ENCODE data around the gene DAO.
"Not testable (repeated sequence)": the region's sequence is repeated elsewhere in the genome, so short reads cannot be mapped to it uniquely, and the experiment has no call there.

DAO gene

GRCh38 chr12:108859923-108860291 is 20.0 kb upstream of the DAO start:
- CTCF ChIA-PET: interaction anchor here (0.6 to 2.0 kb wide), 3 partner anchors 10 to 56 kb away, joined by 3 to 5 read pairs (median 3); no protein-coding TSS in a partner anchor
- peaks cover 13 to 61% (median 42%) of the 10 kb centered on the region in 4 experiments for H3K4me1 ChIP-seq (ENCODE audit: control extremely low read depth in 1 of 4, control insufficient read depth in 4 of 4, insufficient read depth in 4 of 4, low read length in 3 of 4)
- POLR2A ChIA-PET: no interaction called here
- WGBS (ENCODE audit: insufficient coverage): 100% methylated on average over 1 of the region's 1 CpG
- no peak overlapping the region for H3K4me3 ChIP-seq (ENCODE audit: control insufficient read depth in 1 of 7, extremely low read depth in 1 of 7, insufficient read depth in 4 of 7, low read depth in 2 of 7, low read length in 6 of 7)
- no peaks in the 10 kb centered on the region for H3K9me3 ChIP-seq (ENCODE audit: control extremely low read depth in 1 of 5, control insufficient read depth in 4 of 5, insufficient read depth in 2 of 5, low read depth in 1 of 5, low read length in 4 of 5)
- no peak overlapping the region for H3K27ac ChIP-seq (ENCODE audit: insufficient read depth in 1 of 2, low read depth in 1 of 2, low read length in 2 of 2, poor library complexity in 1 of 2, severe bottlenecking in 2 of 2)
- no peaks in the 10 kb centered on the region for H3K36me3 ChIP-seq (ENCODE audit: control insufficient read depth in 4 of 4, insufficient read depth in 4 of 4, low read length in 3 of 4)
- peaks cover 0 to 2% (median 0%) of the 10 kb centered on the region in 5 experiments for H3K27me3 ChIP-seq (replicated peaks in 2 of 5; ENCODE audit: control insufficient read depth in 4 of 5, insufficient read depth in 5 of 5, low read length in 4 of 5)
- no peak for DNase-seq

- ChIA-PET CTCF (interaction anchor here (0.6 to 1.0 kb wide), 3 partner anchors 14 to 235 kb away, joined by 3 read pairs; no protein-coding TSS in a partner anchor), POLR2A (no interaction called here)
- Histone ChIP-seq H3K27me3 (replicated peaks in 2 of 5; ENCODE audit: control insufficient read depth in 4 of 5, insufficient read depth in 5 of 5, low read length in 4 of 5) (peaks cover 0 to 2% (median 0%) of the 10 kb centered on the region in 5 experiments), H3K4me3 (ENCODE audit: control insufficient read depth in 1 of 7, extremely low read depth in 1 of 7, insufficient read depth in 4 of 7, low read depth in 2 of 7, low read length in 6 of 7) (no peak overlapping the region), H3K9me3 (ENCODE audit: control extremely low read depth in 1 of 5, control insufficient read depth in 4 of 5, insufficient read depth in 2 of 5, low read depth in 1 of 5, low read length in 4 of 5) (no peaks in the 10 kb centered on the region), H3K27ac (ENCODE audit: insufficient read depth in 1 of 2, low read depth in 1 of 2, low read length in 2 of 2, poor library complexity in 1 of 2, severe bottlenecking in 2 of 2) (no peak overlapping the region), H3K36me3 (ENCODE audit: control insufficient read depth in 4 of 4, insufficient read depth in 4 of 4, low read length in 3 of 4) (no peaks in the 10 kb centered on the region), H3K4me1 (ENCODE audit: control extremely low read depth in 1 of 4, control insufficient read depth in 4 of 4, insufficient read depth in 4 of 4, low read length in 3 of 4) (peaks cover 13 to 58% (median 42%) of the 10 kb centered on the region in 4 experiments)
- 41% methylated on average over 6 of the region's 6 CpGs for WGBS (ENCODE audit: insufficient coverage)
- no peak for DNase-seq
These were observed 19.4 kb upstream of the DAO start for GRCh38 chr12:108860443-108860842.

- ChIA-PET CTCF (interaction anchor here (0.6 to 1.4 kb wide), 6 partner anchors 10 to 89 kb away, joined by 3 to 4 read pairs (median 3); no protein-coding TSS in a partner anchor), POLR2A (no interaction called here)
- Histone ChIP-seq H3K4me3 (ENCODE audit: control insufficient read depth in 1 of 7, extremely low read depth in 1 of 7, insufficient read depth in 4 of 7, low read depth in 2 of 7, low read length in 6 of 7) (no peak overlapping the region), H3K36me3 (ENCODE audit: control insufficient read depth in 4 of 4, insufficient read depth in 4 of 4, low read length in 3 of 4) (no peaks in the 10 kb centered on the region), H3K27ac (ENCODE audit: insufficient read depth in 1 of 2, low read depth in 1 of 2, low read length in 2 of 2, poor library complexity in 1 of 2, severe bottlenecking in 2 of 2) (no peak overlapping the region), H3K4me1 (ENCODE audit: control extremely low read depth in 1 of 4, control insufficient read depth in 4 of 4, insufficient read depth in 4 of 4, low read length in 3 of 4) (peaks cover 11 to 45% (median 26%) of the 10 kb centered on the region in 4 experiments), H3K27me3 (replicated peaks in 2 of 5; ENCODE audit: control insufficient read depth in 4 of 5, insufficient read depth in 5 of 5, low read length in 4 of 5) (peaks cover 0 to 2% (median 0%) of the 10 kb centered on the region in 5 experiments), H3K9me3 (ENCODE audit: control extremely low read depth in 1 of 5, control insufficient read depth in 4 of 5, insufficient read depth in 2 of 5, low read depth in 1 of 5, low read length in 4 of 5) (no peaks in the 10 kb centered on the region)
- peak; percentile 68 to 86 (median 86) for DNase-seq
- WGBS (ENCODE audit: insufficient coverage): 67% methylated on average over 5 of the region's 6 CpGs
These were observed 17.9 kb upstream of the DAO start for GRCh38 chr12:108861878-108862587.

GRCh38 chr12:108862588-108862959 is 17.3 kb upstream of the DAO start:
- POLR2A ChIA-PET: no interaction called here
- no CpG with 5 or more reads among the region's 3 CpGs for WGBS (ENCODE audit: insufficient coverage)
- Histone ChIP-seq H3K9me3 (ENCODE audit: control extremely low read depth in 1 of 5, control insufficient read depth in 4 of 5, insufficient read depth in 2 of 5, low read depth in 1 of 5, low read length in 4 of 5) (no peaks in the 10 kb centered on the region), H3K27me3 (replicated peaks in 2 of 5; ENCODE audit: control insufficient read depth in 4 of 5, insufficient read depth in 5 of 5, low read length in 4 of 5) (peaks cover 0 to 2% (median 0%) of the 10 kb centered on the region in 5 experiments), H3K4me1 (ENCODE audit: control extremely low read depth in 1 of 4, control insufficient read depth in 4 of 4, insufficient read depth in 4 of 4, low read length in 3 of 4) (peaks cover 11 to 44% (median 25%) of the 10 kb centered on the region in 4 experiments), H3K27ac (ENCODE audit: insufficient read depth in 1 of 2, low read depth in 1 of 2, low read length in 2 of 2, poor library complexity in 1 of 2, severe bottlenecking in 2 of 2) (no peak overlapping the region), H3K4me3 (ENCODE audit: control insufficient read depth in 1 of 7, extremely low read depth in 1 of 7, insufficient read depth in 4 of 7, low read depth in 2 of 7, low read length in 6 of 7) (no peak overlapping the region), H3K36me3 (ENCODE audit: control insufficient read depth in 4 of 4, insufficient read depth in 4 of 4, low read length in 3 of 4) (no peaks in the 10 kb centered on the region)
- no peak for DNase-seq
- CTCF ChIA-PET: interaction anchor here (1.4 kb wide), 1 partner anchor 15 kb away, joined by 4 read pairs; no protein-coding TSS in a partner anchor

- Histone ChIP-seq H3K36me3 (ENCODE audit: control insufficient read depth in 4 of 4, insufficient read depth in 4 of 4, low read length in 3 of 4) (no peaks in the 10 kb centered on the region), H3K27ac (ENCODE audit: insufficient read depth in 1 of 2, low read depth in 1 of 2, low read length in 2 of 2, poor library complexity in 1 of 2, severe bottlenecking in 2 of 2) (no peak overlapping the region), H3K9me3 (ENCODE audit: control extremely low read depth in 1 of 5, control insufficient read depth in 4 of 5, insufficient read depth in 2 of 5, low read depth in 1 of 5, low read length in 4 of 5) (no peaks in the 10 kb centered on the region), H3K27me3 (replicated peaks in 2 of 5; ENCODE audit: control insufficient read depth in 4 of 5, insufficient read depth in 5 of 5, low read length in 4 of 5) (no peaks in the 10 kb centered on the region), H3K4me1 (ENCODE audit: control extremely low read depth in 1 of 4, control insufficient read depth in 4 of 4, insufficient read depth in 4 of 4, low read length in 3 of 4) (peaks cover 2 to 26% (median 9%) of the 10 kb centered on the region in 4 experiments), H3K4me3 (ENCODE audit: control insufficient read depth in 1 of 7, extremely low read depth in 1 of 7, insufficient read depth in 4 of 7, low read depth in 2 of 7, low read length in 6 of 7) (no peak overlapping the region)
- no peak for DNase-seq
- ChIA-PET POLR2A (no interaction called here), CTCF (interaction anchor here (0.7 kb wide), 1 partner anchor 19 kb away, joined by 3 read pairs; no protein-coding TSS in a partner anchor)
- WGBS (ENCODE audit: insufficient coverage): 100% methylated on average over 4 of the region's 4 CpGs
These were observed 14.7 kb upstream of the DAO start for GRCh38 chr12:108865169-108865568.

GRCh38 chr12:108866083-108866482 is 13.8 kb upstream of the DAO start:
- H3K27ac ChIP-seq (ENCODE audit: insufficient read depth in 1 of 2, low read depth in 1 of 2, low read length in 2 of 2, poor library complexity in 1 of 2, severe bottlenecking in 2 of 2); H3K36me3 ChIP-seq (ENCODE audit: control insufficient read depth in 4 of 4, insufficient read depth in 4 of 4, low read length in 3 of 4); POLR2A ChIA-PET; H3K27me3 ChIP-seq (replicated peaks in 2 of 5; ENCODE audit: control insufficient read depth in 4 of 5, insufficient read depth in 5 of 5, low read length in 4 of 5); H3K4me3 ChIP-seq (ENCODE audit: control insufficient read depth in 1 of 7, extremely low read depth in 1 of 7, insufficient read depth in 4 of 7, low read depth in 2 of 7, low read length in 6 of 7); DNase-seq; H3K9me3 ChIP-seq (ENCODE audit: control extremely low read depth in 1 of 5, control insufficient read depth in 4 of 5, insufficient read depth in 2 of 5, low read depth in 1 of 5, low read length in 4 of 5): not testable (repeated sequence)
- peaks cover 0 to 17% (median 6%) of the 10 kb centered on the region in 4 experiments for H3K4me1 ChIP-seq (ENCODE audit: control extremely low read depth in 1 of 4, control insufficient read depth in 4 of 4, insufficient read depth in 4 of 4, low read length in 3 of 4)
- CTCF ChIA-PET: interaction anchor here (0.7 kb wide), 1 partner anchor 18 kb away, joined by 3 read pairs; no protein-coding TSS in a partner anchor
- 100% methylated on average over 3 of the region's 10 CpGs for WGBS (ENCODE audit: insufficient coverage)

GRCh38 chr12:108868781-108869180 is 11.1 kb upstream of the DAO start:
- DNase-seq: no peak
- Histone ChIP-seq H3K4me3 (ENCODE audit: control insufficient read depth in 1 of 7, extremely low read depth in 1 of 7, insufficient read depth in 4 of 7, low read depth in 2 of 7, low read length in 6 of 7) (no peak overlapping the region), H3K27ac (ENCODE audit: insufficient read depth in 1 of 2, low read depth in 1 of 2, low read length in 2 of 2, poor library complexity in 1 of 2, severe bottlenecking in 2 of 2) (no peak overlapping the region), H3K4me1 (ENCODE audit: control extremely low read depth in 1 of 4, control insufficient read depth in 4 of 4, insufficient read depth in 4 of 4, low read length in 3 of 4) (peaks cover 0 to 8% (median 0%) of the 10 kb centered on the region in 4 experiments), H3K9me3 (ENCODE audit: control extremely low read depth in 1 of 5, control insufficient read depth in 4 of 5, insufficient read depth in 2 of 5, low read depth in 1 of 5, low read length in 4 of 5) (no peaks in the 10 kb centered on the region), H3K27me3 (replicated peaks in 2 of 5; ENCODE audit: control insufficient read depth in 4 of 5, insufficient read depth in 5 of 5, low read length in 4 of 5) (no peaks in the 10 kb centered on the region), H3K36me3 (ENCODE audit: control insufficient read depth in 4 of 4, insufficient read depth in 4 of 4, low read length in 3 of 4) (no peaks in the 10 kb centered on the region)
- ChIA-PET CTCF (interaction anchor here (0.8 to 1.7 kb wide), 6 partner anchors 10 to 85 kb away, joined by 3 to 5 read pairs (median 3); no protein-coding TSS in a partner anchor), POLR2A (no interaction called here)
- no CpG with 5 or more reads among the region's 4 CpGs for WGBS (ENCODE audit: insufficient coverage)

Data from common myeloid progenitor, CD34-positive (primary cell).